Spleen (tissue), 11 donors: ENCODE results near the gene TMEM109. TPM values are rescaled to one million over a fixed set of nuclear protein-coding genes. Genes with fewer than 3 reads are reported as not detected.

Experiments
- DNase-seq: peaks from one replicate; pipeline ENCODE4 v3.0.0-alpha.2; 2020
- H3K27ac ChIP-seq, 8 donors: fragments of 200-600 bp; sonication (generic) in 7 of 8; 1 replicate in 4 of 8; 2 replicates in 4 of 8; pipeline versions ENCODE4 v1.5.0 to v1.8.0; 2016 to 2021; ENCODE audit warnings: inconsistent platforms in 4 of 8, mild to moderate bottlenecking in 4 of 8, moderate library complexity in 1 of 8
- H3K27me3 ChIP-seq, 7 donors: fragments of 200-600 bp; sonication (generic) in 6 of 7; replicated peaks in 1 of 7; 1 replicate in 4 of 7; 2 replicates in 3 of 7; pipeline versions ENCODE4 v1.5.0 to v1.8.0; 2016 to 2021; ENCODE audit warnings: inconsistent platforms in 3 of 7, mild to moderate bottlenecking in 1 of 7
- H3K36me3 ChIP-seq, 6 donors: fragments of 200-600 bp; sonication (generic) in 5 of 6; 1 replicate in 4 of 6; 2 replicates in 2 of 6; pipeline versions ENCODE4 v1.5.0 to v1.8.0; 2016 to 2021; ENCODE audit warnings: inconsistent platforms in 2 of 6
- H3K4me1 ChIP-seq, 6 donors: fragments of 200-600 bp; sonication (generic) in 5 of 6; 1 replicate in 3 of 6; 2 replicates in 3 of 6; pipeline versions ENCODE4 v1.5.0 to v1.8.0; 2016 to 2021; ENCODE audit warnings: inconsistent platforms in 3 of 6
- H3K4me3 ChIP-seq, 8 donors: fragments of 200-600 bp; sonication (generic) in 7 of 8; 1 replicate in 4 of 8; 2 replicates in 4 of 8; pipeline versions ENCODE4 v1.5.0 to v1.8.0; 2016 to 2021; ENCODE audit warnings: inconsistent platforms in 4 of 8, mild to moderate bottlenecking in 4 of 8, moderate library complexity in 2 of 8
- H3K9me3 ChIP-seq, 8 donors: fragments of 200-600 bp; sonication (generic) in 7 of 8; 1 replicate in 4 of 8; 2 replicates in 4 of 8; pipeline versions ENCODE4 v1.5.0 to v1.8.0; 2016 to 2021; ENCODE audit warnings: inconsistent platforms in 4 of 8
- CTCF ChIP-seq, 11 experiments: fragments of 200-600 bp in 7 of 11; fragments of 450-650 bp in 4 of 11; sonication (generic) in 4 of 11; IDR thresholded peaks in 8 of 11; conservative IDR thresholded peaks in 3 of 11; 1 replicate in 7 of 11; 2 replicates in 4 of 11; pipeline versions ENCODE4 v1.4.0 to v1.8.0; 2016 to 2021; ENCODE audit warnings: antibody characterized with exemption in 11 of 11, inconsistent platforms in 4 of 11, mild to moderate bottlenecking in 1 of 11
- POLR2A ChIP-seq, 3 donors: fragments of 450-650 bp; IDR thresholded peaks; one replicate each; pipeline ENCODE4 v1.5.1; 2017; ENCODE audit warnings: antibody characterized with exemption in 3 of 3, mild to moderate bottlenecking in 1 of 3
- POLR2AphosphoS5 ChIP-seq, 3 donors: sonication (generic); formaldehyde crosslinking; IDR thresholded peaks; one replicate each; pipeline ENCODE4 v1.5.1; 2017; ENCODE audit warnings: antibody characterized with exemption in 3 of 3
- WGBS, 5 donors: extraction: QIAGEN DNeasy Blood & Tissue Kit in 3 of 5; methylation state at CpG; one replicate each; pipeline versions ENCODE4 v1.1.5 to v1.1.7; 2013 to 2018; 5-methylcytosine and 5-hydroxymethylcytosine counted together
- intact Hi-C: fragments of 100-400 bp; cut with DNase I; formaldehyde crosslinking; loops from one replicate; pipeline ENCODE4 v1.15.0; 2023; ENCODE audit warnings: low total_unique reads
- polyA plus RNA-seq, 3 donors: library from polyadenylated mRNA; stranded (reverse); fragments of 200-250 nt; gene quantifications; one replicate each; pipeline ENCODE4 v1.2.1, GENCODE V29; 2013
- total RNA-seq, 7 donors: library from RNA; depleted of rRNA in 3 of 7; stranded (reverse); fragments of >200 nt in 3 of 7; fragmentation: NEBNext Ultra II Directional in 4 of 7; extraction: Animal tissue kit (Norgen Biotek cat#: 25700) in 4 of 7; gene quantifications; one replicate each; pipeline versions ENCODE4 v1.1.0 to v1.2.1, GENCODE V29; 2016 to 2021
- donor health status: healthy with polysubstance abuse.
- donor health status: DM: no; HTN: no; CAD: no; lungs with moderate emphysema.
- donor health status: DM: no; HTN: no; CAD: no.
- donor health status: Bipolar disorder and iron deficiency.
- donor health status: healthy.
- donor health status: DM: no; HTN: no; CAD: no.
- donor health status: DM: yes; HTN: yes; CAD: no.

Gene TMEM109
- total and polyA plus RNA-seq, 10 donors: 53.6 to 125 (median 102) TPM

- peaks cover 15 to 71% (median 52%) of the 10 kb centered on the region in 6 donors for H3K4me1 ChIP-seq
- peak overlapping the region; percentile 27 to 98 (median 92) for H3K27ac ChIP-seq
- H3K9me3 ChIP-seq: no peaks in the 10 kb centered on the region
- H3K36me3 ChIP-seq: peaks cover 0 to 2% (median 0%) of the 10 kb centered on the region in 6 donors
- intact Hi-C loops: no loop called here
- DNase-seq: peak; percentile 74
- no peak for TF ChIP-seq POLR2A (IDR thresholded peaks at IDR 0.05)
- TF ChIP-seq POLR2AphosphoS5 (IDR thresholded peaks at IDR 0.05): peak in 1 of 3 donors; percentile 53
- peak overlapping the region in 1 of 8 donors; percentile 88 for H3K4me3 ChIP-seq
- peaks cover 0 to 6% (median 0%) of the 10 kb centered on the region in 7 donors for H3K27me3 ChIP-seq
- WGBS, 5 donors: 55 to 84% (median 65%) methylated on average over 6 of the region's 6 CpGs
Observed at GRCh38 chr11:60953781-60954180, 39.8 kb downstream of the TMEM109 start.

GRCh38 chr11:60954421-60954820, 40.5 kb downstream of the TMEM109 start:
- DNase-seq: peak; percentile 83
- peak overlapping the region in 7 of 8 donors; percentile 44 to 98 (median 92) for H3K27ac ChIP-seq
- WGBS, 5 donors: 59 to 72% (median 62%) methylated on average over 5 of the region's 5 CpGs
- TF ChIP-seq CTCF (IDR thresholded peaks at IDR 0.05 in 8 of 11, conservative IDR thresholded peaks at IDR 0.05 in 3 of 11) (no peak), POLR2AphosphoS5 (IDR thresholded peaks at IDR 0.05) (peak in 1 of 3 donors; percentile 56)
- H3K27me3 ChIP-seq: peaks cover 0 to 6% (median 0%) of the 10 kb centered on the region in 7 donors
- H3K4me1 ChIP-seq: peaks cover 15 to 64% (median 46%) of the 10 kb centered on the region in 6 donors
- H3K4me3 ChIP-seq: peak overlapping the region in 1 of 8 donors; percentile 88
- intact Hi-C loops: no loop called here
- H3K36me3 ChIP-seq: no peaks in the 10 kb centered on the region
- no peaks in the 10 kb centered on the region for H3K9me3 ChIP-seq

DNA sequence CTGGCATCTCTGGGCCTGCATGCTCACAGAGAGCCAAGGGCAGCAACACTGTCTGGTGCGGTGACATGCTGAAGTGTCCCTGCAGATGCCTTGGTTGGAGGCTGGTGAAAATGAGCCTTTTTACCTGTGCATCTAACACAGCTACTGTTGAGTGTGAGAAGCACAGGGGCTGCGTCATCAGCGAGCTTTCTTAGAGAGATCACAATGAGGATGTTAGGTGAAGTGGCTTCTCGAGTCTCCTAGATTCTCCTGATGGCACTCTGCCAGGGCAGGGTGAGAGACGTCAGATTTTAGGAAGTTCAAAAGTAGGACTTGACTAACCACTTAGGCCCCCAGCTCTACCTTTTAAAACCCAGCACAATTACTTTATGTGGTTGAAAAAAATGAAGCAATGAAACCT, 41.6 kb downstream of the TMEM109 start:
- 25 to 45% (median 37%) methylated on average over 5 of the region's 5 CpGs for WGBS, 5 donors
- H3K9me3 ChIP-seq: no peaks in the 10 kb centered on the region
- no peak for TF ChIP-seq CTCF (IDR thresholded peaks at IDR 0.05 in 8 of 11, conservative IDR thresholded peaks at IDR 0.05 in 3 of 11)
- no peak for TF ChIP-seq POLR2AphosphoS5 (IDR thresholded peaks at IDR 0.05)
- TF ChIP-seq POLR2A (IDR thresholded peaks at IDR 0.05): no peak
- intact Hi-C loops: no loop called here
- H3K4me1 ChIP-seq: peaks cover 7 to 53% (median 35%) of the 10 kb centered on the region in 6 donors
- H3K36me3 ChIP-seq: no peaks in the 10 kb centered on the region
- H3K4me3 ChIP-seq: no peak overlapping the region
- H3K27ac ChIP-seq: peak overlapping the region in 1 of 8 donors; percentile 93
- DNase-seq: peak; percentile 70
- H3K27me3 ChIP-seq: peaks cover 0 to 6% (median 0%) of the 10 kb centered on the region in 7 donors

DNA sequence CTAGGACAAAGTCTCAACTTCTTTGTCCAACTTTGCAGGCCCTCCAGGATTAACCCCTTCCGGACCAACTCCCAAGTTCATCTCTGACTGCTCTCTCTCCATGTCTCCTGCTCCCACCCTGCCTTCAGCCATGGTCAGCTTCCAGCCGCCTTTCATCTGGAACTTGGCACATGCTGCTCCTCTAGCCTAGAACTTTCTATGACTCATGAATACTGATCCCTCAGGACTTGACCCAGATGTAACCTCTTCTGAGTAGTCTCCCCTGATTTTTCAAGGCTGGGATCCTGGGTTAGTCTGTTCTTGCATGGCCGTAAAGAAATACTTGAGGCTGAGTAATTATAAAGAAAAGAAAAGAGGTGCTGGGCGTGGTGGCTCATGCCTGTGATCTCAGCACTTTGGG, 43.2 kb downstream of the TMEM109 start:
- Histone ChIP-seq H3K4me1 (peaks cover 7 to 41% (median 29%) of the 10 kb centered on the region in 6 donors), H3K27ac (no peak overlapping the region), H3K36me3 (no peaks in the 10 kb centered on the region), H3K4me3 (no peak overlapping the region), H3K27me3 (peaks cover 0 to 5% (median 0%) of the 10 kb centered on the region in 7 donors), H3K9me3 (no peaks in the 10 kb centered on the region)
- 86 to 94% (median 88%) methylated on average over 4 of the region's 4 CpGs for WGBS, 5 donors
- DNase-seq: no peak
- TF ChIP-seq POLR2A (IDR thresholded peaks at IDR 0.05): no peak
- TF ChIP-seq CTCF (IDR thresholded peaks at IDR 0.05 in 8 of 11, conservative IDR thresholded peaks at IDR 0.05 in 3 of 11): no peak
- TF ChIP-seq POLR2AphosphoS5 (IDR thresholded peaks at IDR 0.05): no peak
- intact Hi-C loops: no loop called here
